OCI-LY7 (cell line): Measurements from ENCODE around the gene GFM2. TPM values are rescaled to one million over a fixed set of nuclear protein-coding genes. Genes with fewer than 3 reads are reported as not detected.

Source experiments
- BruUV-seq: library from RNA; stranded (reverse); fragments of 400-500 nt; replicated peaks from 2 replicates; lab custom pipeline; 2021; lab: Mats Ljungman, UMichigan
- CTCF ChIA-PET: fragments of 300-600 bp; sonication (Branson Sonifier 250); formaldehyde crosslinking; loops from one replicate; lab custom pipeline; 2022; ENCODE audit warnings: antibody characterized with exemption; ENCODE audit not compliant: unreplicated experiment; lab: Charles Lee
- POLR2A ChIA-PET: fragments of 300-600 bp; sonication (Branson Sonifier 250); formaldehyde crosslinking; loops from one replicate; lab custom pipeline; 2022; ENCODE audit warnings: antibody characterized with exemption; lab: Charles Lee
- DNase-seq: peaks from one replicate; pipeline ENCODE4 v3.0.0-alpha.2; 2015; ENCODE audit warnings: low spot score
- H2AFZ ChIP-seq: fragments of 200-600 bp; sonication (generic), shearing (Covaris generic); 2 replicates; pipeline ENCODE4 v1.6.1; 2014; ENCODE audit warnings: mild to moderate bottlenecking, antibody characterized with exemption, low read length, moderate library complexity
- H3K27ac ChIP-seq: fragments of 200-600 bp; sonication (generic); 2 replicates; pipeline ENCODE4 v1.5.1; 2014; ENCODE audit warnings: mixed run types, low read depth, mild to moderate bottlenecking, moderate library complexity, low read length, inconsistent platforms; ENCODE audit not compliant: poor library complexity, severe bottlenecking
- H3K36me3 ChIP-seq: fragments of 200-600 bp; sonication (generic); 2 replicates; pipeline ENCODE4 v1.6.1; 2014; ENCODE audit warnings: mild to moderate bottlenecking, antibody characterized with exemption, low read length, moderate library complexity, mixed read lengths; ENCODE audit not compliant: insufficient read depth
- H3K4me1 ChIP-seq: fragments of 200-600 bp; sonication (generic); 2 replicates; pipeline ENCODE4 v1.5.1; 2014; ENCODE audit warnings: mild to moderate bottlenecking, low read length; ENCODE audit not compliant: insufficient read depth, poor library complexity, severe bottlenecking
- H3K4me2 ChIP-seq: fragments of 200-600 bp; sonication (generic); 2 replicates; pipeline ENCODE4 v1.6.1; 2014; ENCODE audit warnings: mild to moderate bottlenecking, low read length
- H3K4me3 ChIP-seq: fragments of 200-600 bp; sonication (generic); 2 replicates; pipeline ENCODE4 v1.5.1; 2014; ENCODE audit warnings: mild to moderate bottlenecking, low read depth, low read length; ENCODE audit not compliant: poor library complexity, severe bottlenecking
- H3K79me2 ChIP-seq: fragments of 200-600 bp; sonication (generic); 2 replicates; pipeline ENCODE4 v1.6.1; 2016; ENCODE audit warnings: low read depth, mild to moderate bottlenecking, low read length, moderate library complexity, mixed read lengths; ENCODE audit not compliant: insufficient read depth
- H3K9me2 ChIP-seq: fragments of 200-600 bp; sonication (generic); 2 replicates; pipeline ENCODE4 v1.6.1; 2016; ENCODE audit warnings: mild to moderate bottlenecking, low read length, mixed read lengths; ENCODE audit not compliant: insufficient read depth
- H3K9me3 ChIP-seq: fragments of 200-600 bp; sonication (generic); 2 replicates; pipeline ENCODE4 v1.6.1; 2014; ENCODE audit warnings: mild to moderate bottlenecking, mixed run types, low read length, mixed read lengths
- H4K20me1 ChIP-seq: fragments of 200-600 bp; sonication (generic); 2 replicates; pipeline ENCODE4 v1.6.1; 2014; ENCODE audit warnings: mild to moderate bottlenecking, antibody characterized with exemption, low read length, moderate library complexity, mixed read lengths; ENCODE audit not compliant: insufficient read depth
- EZH2phosphoT487 ChIP-seq: fragments of 200-600 bp; sonication (generic); IDR thresholded peaks from 2 replicates; pipeline ENCODE4 v1.6.1; 2018; ENCODE audit warnings: low read depth, borderline replicate concordance, mild to moderate bottlenecking, mixed run types, antibody characterized with exemption, low read length, moderate library complexity, mixed read lengths
- intact Hi-C: fragments of 100-400 bp; cut with micrococcal nuclease; formaldehyde crosslinking; loops from one replicate; pipeline ENCODE4 v1.10.0; 2022; ENCODE audit not compliant: unreplicated experiment
- total RNA-seq, 2 experiments: library from RNA; depleted of rRNA in 1 of 2; stranded (reverse); fragments of >200 nt in 1 of 2; shearing (Covaris generic) in 1 of 2; gene quantifications; 2 replicates each; pipeline ENCODE4 v1.2.3, GENCODE V29; 2014 to 2022
- TF ChIP-seq, protein P1 (sequence below): fragments of 200-600 bp; sonication (generic); conservative IDR thresholded peaks from 2 replicates; pipeline ENCODE4 v1.5.1; 2014; ENCODE audit warnings: mild to moderate bottlenecking, antibody characterized with exemption, low read length, moderate library complexity, mixed read lengths

GFM2 gene
- total RNA-seq, 2 experiments from 2014 or later: 35.0 to 36.9 TPM

DNA sequence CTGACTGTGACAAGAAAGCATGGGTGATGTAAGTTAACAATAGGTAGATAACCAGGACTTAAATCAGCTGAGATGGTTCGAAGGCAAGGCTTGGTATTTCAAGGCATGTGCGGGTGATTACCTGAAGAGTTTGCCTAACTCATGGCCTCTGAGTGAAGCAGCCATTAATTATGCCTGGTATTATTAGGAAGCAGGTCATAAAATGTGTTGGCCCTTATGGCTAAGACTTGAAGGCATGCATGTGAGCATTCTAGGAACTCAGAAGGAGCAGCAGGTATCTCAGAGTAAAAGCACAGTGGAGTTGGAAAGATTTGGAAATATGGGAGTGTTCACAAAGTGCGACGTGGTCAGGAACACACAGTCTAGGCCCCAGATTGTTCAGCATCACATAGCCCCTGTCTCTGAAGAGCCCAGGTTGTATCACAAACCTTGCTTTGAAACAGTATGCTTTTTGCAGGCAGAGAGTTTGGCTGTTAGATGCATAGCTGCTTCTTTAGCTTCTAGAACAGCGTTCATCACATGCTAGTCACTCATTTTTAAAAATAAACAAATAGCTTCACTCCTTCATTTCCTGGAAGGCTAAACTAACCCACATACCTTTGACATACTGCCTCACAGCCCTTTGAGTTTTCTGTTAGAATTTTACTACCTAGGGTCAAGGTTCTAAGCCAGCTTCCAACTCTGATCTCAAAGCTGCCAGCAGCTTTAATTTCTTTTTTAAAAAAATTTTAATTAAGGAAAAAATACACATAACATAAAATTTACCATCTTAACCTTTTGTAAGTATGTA lies 79.8 kb downstream of the GFM2 start:
- intact Hi-C loops: loop anchor here (5.0 kb wide), 1 partner anchor 80 kb away; the partner anchor contains the start of genes GFM2 and NSA2

DNA sequence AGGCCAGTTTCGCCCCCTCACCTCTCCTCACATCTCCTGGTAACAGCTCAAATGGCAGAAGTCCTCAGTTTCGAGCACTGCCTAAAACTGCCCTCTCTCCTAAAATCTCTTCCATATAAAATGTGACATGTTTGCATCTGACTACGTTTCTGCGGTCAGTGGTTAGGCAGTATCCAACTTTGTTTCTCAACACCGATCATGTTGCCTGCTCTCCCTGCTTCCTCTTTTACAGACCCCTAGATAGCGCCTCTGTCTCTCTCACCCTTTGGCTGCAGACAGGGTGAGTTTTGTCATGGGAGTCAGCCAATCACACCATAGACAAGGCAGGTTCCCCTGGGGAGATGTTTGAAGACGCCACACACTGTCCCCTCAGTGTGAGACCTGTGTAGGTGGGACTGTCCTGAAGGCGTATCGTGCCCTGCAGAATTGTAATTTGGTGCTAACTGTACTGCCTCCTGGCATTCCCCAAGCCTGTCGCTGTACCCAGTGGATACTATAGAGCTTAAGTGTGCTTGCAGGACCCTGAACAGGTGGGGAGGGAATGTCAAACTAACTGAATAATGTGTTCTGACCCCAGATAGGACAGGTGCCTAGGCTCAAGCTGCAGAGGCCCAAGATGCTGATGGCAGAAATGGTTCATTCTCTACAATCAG lies 80.8 kb downstream of the GFM2 start:
- Histone ChIP-seq H2AFZ (peak overlapping the region; percentile 98), H3K4me1 (peaks cover 25% of the 10 kb centered on the region), H3K36me3 (no peaks in the 10 kb centered on the region), H4K20me1 (no peaks in the 10 kb centered on the region), H3K79me2 (no peaks in the 10 kb centered on the region), H3K9me3 (no peaks in the 10 kb centered on the region), H3K4me2 (peak overlapping the region; percentile 95), H3K4me3 (peak overlapping the region; percentile 81), H3K27ac (no peak overlapping the region), H3K9me2 (no peaks in the 10 kb centered on the region)
- POLR2A ChIA-PET: interaction anchor here (0.5 kb wide), 1 partner anchor 14 kb away, joined by 3 read pairs; no protein-coding TSS in a partner anchor
- no TSS peak for BruUV-seq
- CTCF ChIA-PET: no interaction called here
- peak; percentile 48 for DNase-seq
- TF ChIP-seq, protein P1, sequence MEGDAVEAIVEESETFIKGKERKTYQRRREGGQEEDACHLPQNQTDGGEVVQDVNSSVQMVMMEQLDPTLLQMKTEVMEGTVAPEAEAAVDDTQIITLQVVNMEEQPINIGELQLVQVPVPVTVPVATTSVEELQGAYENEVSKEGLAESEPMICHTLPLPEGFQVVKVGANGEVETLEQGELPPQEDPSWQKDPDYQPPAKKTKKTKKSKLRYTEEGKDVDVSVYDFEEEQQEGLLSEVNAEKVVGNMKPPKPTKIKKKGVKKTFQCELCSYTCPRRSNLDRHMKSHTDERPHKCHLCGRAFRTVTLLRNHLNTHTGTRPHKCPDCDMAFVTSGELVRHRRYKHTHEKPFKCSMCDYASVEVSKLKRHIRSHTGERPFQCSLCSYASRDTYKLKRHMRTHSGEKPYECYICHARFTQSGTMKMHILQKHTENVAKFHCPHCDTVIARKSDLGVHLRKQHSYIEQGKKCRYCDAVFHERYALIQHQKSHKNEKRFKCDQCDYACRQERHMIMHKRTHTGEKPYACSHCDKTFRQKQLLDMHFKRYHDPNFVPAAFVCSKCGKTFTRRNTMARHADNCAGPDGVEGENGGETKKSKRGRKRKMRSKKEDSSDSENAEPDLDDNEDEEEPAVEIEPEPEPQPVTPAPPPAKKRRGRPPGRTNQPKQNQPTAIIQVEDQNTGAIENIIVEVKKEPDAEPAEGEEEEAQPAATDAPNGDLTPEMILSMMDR: no peak
- no peak for TF ChIP-seq EZH2phosphoT487
- intact Hi-C loops: loop anchor here (5.0 kb wide), 1 partner anchor 81 kb away; the partner anchor contains the start of genes GFM2 and NSA2

More for the DNA sequence above, 79.8 kb downstream of the GFM2 start:
- ChIA-PET CTCF (interaction anchor here (0.5 kb wide), 1 partner anchor 90 kb away, joined by 3 read pairs; no protein-coding TSS in a partner anchor), POLR2A (interaction anchor here (0.5 to 1.0 kb wide), 3 partner anchors 13 to 715 kb away, joined by 3 read pairs; no protein-coding TSS in a partner anchor)
- H3K4me3 ChIP-seq: no peak overlapping the region
- no peaks in the 10 kb centered on the region for H4K20me1 ChIP-seq
- TF ChIP-seq, protein P1: no peak
- no peak for TF ChIP-seq EZH2phosphoT487
- no peaks in the 10 kb centered on the region for H3K9me3 ChIP-seq
- no TSS peak for BruUV-seq
- no peak overlapping the region for H2AFZ ChIP-seq
- H3K27ac ChIP-seq: no peak overlapping the region
- peaks cover 21% of the 10 kb centered on the region for H3K4me1 ChIP-seq
- DNase-seq: no peak
- H3K9me2 ChIP-seq: no peaks in the 10 kb centered on the region
- no peak overlapping the region for H3K4me2 ChIP-seq
- no peaks in the 10 kb centered on the region for H3K36me3 ChIP-seq
- H3K79me2 ChIP-seq: no peaks in the 10 kb centered on the region
